IMR-90 (cell line): Measurements from ENCODE around the gene MAMLD1. TPM values are rescaled to one million over a fixed set of nuclear protein-coding genes. Genes with fewer than 3 reads are reported as not detected.
A peak's percentile ranks its signal among the peaks of the same experiment; 100 is the strongest.

ENCODE experiments used
- ATAC-seq: fragments of 200-7000 bp; cut with Tn5 transposase; 2 replicates; pipeline ENCODE4 v1.9.1; 2020; ENCODE audit warnings: low read depth, mild to moderate bottlenecking, moderate library complexity
- BruUV-seq: library from RNA; stranded (reverse); fragments of 400-500 nt; replicated peaks from 2 replicates; lab custom pipeline; 2021; lab: Mats Ljungman, UMichigan
- CTCF ChIA-PET: fragments of 300-600 bp; formaldehyde crosslinking; extraction: SDS; loops from one replicate; lab custom pipeline; 2021; ENCODE audit warnings: antibody characterized with exemption; lab: Yijun Ruan, JAX
- POLR2A ChIA-PET: fragments of 300-600 bp; sonication (Branson Sonifier 250); formaldehyde crosslinking; loops from one replicate; lab custom pipeline; 2022; ENCODE audit warnings: antibody characterized with exemption; ENCODE audit not compliant: unreplicated experiment; lab: Charles Lee
- DNase-seq: peaks from one replicate; pipeline ENCODE4 v3.0.0; 2013
- H2AFZ ChIP-seq: replicated peaks from 2 replicates; pipeline ENCODE3; 2013; ENCODE audit warnings: low read length, mild to moderate bottlenecking; ENCODE audit not compliant: poor library complexity
- H2AK5ac ChIP-seq: 2 replicates; pipeline ENCODE4 v1.6.1; 2013; ENCODE audit warnings: low read depth, low read length, inconsistent platforms
- H2AK9ac ChIP-seq: replicated peaks from 2 replicates; pipeline ENCODE3; 2013; ENCODE audit warnings: mild to moderate bottlenecking, low read depth, low read length, moderate library complexity; ENCODE audit not compliant: poor library complexity
- H2BK120ac ChIP-seq: 2 replicates; pipeline ENCODE4 v1.6.1; 2013; ENCODE audit warnings: low read depth, low read length, inconsistent platforms
- H2BK15ac ChIP-seq: 3 replicates; pipeline ENCODE4 v1.6.1; 2013; ENCODE audit warnings: low read depth, low read length, inconsistent platforms
- H2BK20ac ChIP-seq: 2 replicates; pipeline ENCODE4 v1.6.1; 2013; ENCODE audit warnings: low read depth, mild to moderate bottlenecking, inconsistent platforms, low read length, moderate library complexity
- H2BK5ac ChIP-seq: 2 replicates; pipeline ENCODE4 v1.6.1; 2013; ENCODE audit warnings: mild to moderate bottlenecking, low read depth, low read length, inconsistent platforms; ENCODE audit not compliant: poor library complexity, severe bottlenecking
- H3K14ac ChIP-seq: replicated peaks from 2 replicates; pipeline ENCODE4 v1.6.1; 2013; ENCODE audit warnings: low read depth, low read length, inconsistent platforms
- H3K18ac ChIP-seq: 2 replicates; pipeline ENCODE4 v1.6.1; 2013; ENCODE audit warnings: low read depth, low read length, control low read depth
- H3K23ac ChIP-seq: 2 replicates; pipeline ENCODE4 v1.6.1; 2013; ENCODE audit warnings: low read depth, low read length, inconsistent platforms
- H3K27ac ChIP-seq: 2 replicates; pipeline ENCODE4 v1.5.1; 2013; ENCODE audit warnings: mild to moderate bottlenecking, control low read depth, low read length; ENCODE audit not compliant: insufficient read depth
- H3K27me3 ChIP-seq: 2 replicates; pipeline ENCODE4 v1.6.1; 2013; ENCODE audit warnings: low read length; ENCODE audit not compliant: control insufficient read depth, insufficient read depth
- H3K36me3 ChIP-seq: 2 replicates; pipeline ENCODE4 v1.6.1; 2013; ENCODE audit warnings: low read length, mixed read lengths; ENCODE audit not compliant: control insufficient read depth, insufficient read depth
- H3K4ac ChIP-seq: 2 replicates; pipeline ENCODE4 v1.6.1; 2013; ENCODE audit warnings: low read depth, low read length, inconsistent platforms
- H3K4me1 ChIP-seq: 2 replicates; pipeline ENCODE4 v1.6.1; 2013; ENCODE audit warnings: low read length, mixed read lengths; ENCODE audit not compliant: control insufficient read depth, insufficient read depth
- H3K4me2 ChIP-seq: 2 replicates; pipeline ENCODE4 v1.6.1; 2013; ENCODE audit warnings: low read depth, mild to moderate bottlenecking, control low read depth, low read length, moderate library complexity
- H3K4me3 ChIP-seq: 2 replicates; pipeline ENCODE4 v1.5.1; 2013; ENCODE audit warnings: low read depth, mild to moderate bottlenecking, control low read depth, low read length, moderate library complexity; ENCODE audit not compliant: insufficient read depth
- H3K56ac ChIP-seq: 2 replicates; pipeline ENCODE4 v1.6.1; 2013; ENCODE audit warnings: low read length, inconsistent platforms; ENCODE audit not compliant: insufficient read depth; ENCODE audit errors: extremely low read depth
- H3K79me1 ChIP-seq, 2 experiments: 2 replicates each; pipeline ENCODE4 v1.6.1; 2013; ENCODE audit warnings: low read length in 2 of 2, inconsistent platforms in 1 of 2, low read depth in 1 of 2
- H3K9ac ChIP-seq: 2 replicates; pipeline ENCODE4 v1.6.1; 2013; ENCODE audit warnings: low read depth, low read length, control low read depth
- H3K9me1 ChIP-seq: 2 replicates; pipeline ENCODE4 v1.6.1; 2013; ENCODE audit warnings: low read length, inconsistent platforms; ENCODE audit not compliant: insufficient read depth
- H3K9me3 ChIP-seq: 2 replicates; pipeline ENCODE4 v1.6.1; 2013; ENCODE audit warnings: low read length; ENCODE audit not compliant: control insufficient read depth, insufficient read depth
- H4K20me1 ChIP-seq: 2 replicates; pipeline ENCODE4 v1.6.1; 2013; ENCODE audit warnings: low read length, inconsistent platforms; ENCODE audit not compliant: insufficient read depth
- H4K5ac ChIP-seq: 2 replicates; pipeline ENCODE4 v1.6.1; 2013; ENCODE audit warnings: mild to moderate bottlenecking, low read depth, low read length, control low read depth
- H4K8ac ChIP-seq, 2 experiments: 2 replicates each; pipeline ENCODE4 v1.6.1; 2013; ENCODE audit warnings: low read depth in 2 of 2, low read length in 2 of 2, control low read depth in 1 of 2, inconsistent platforms in 1 of 2
- H4K91ac ChIP-seq: 2 replicates; pipeline ENCODE4 v1.6.1; 2013; ENCODE audit warnings: low read depth, low read length, inconsistent platforms; ENCODE audit not compliant: insufficient read depth
- CEBPB ChIP-seq: IDR thresholded peaks from 2 replicates; pipeline ENCODE4 v1.6.1; 2012; ENCODE audit warnings: low read depth, low read length, improper control_type of control experiment
- MAFK ChIP-seq: IDR thresholded peaks from 2 replicates; pipeline ENCODE4 v1.6.1; 2012; ENCODE audit warnings: low read depth, low read length, improper control_type of control experiment
- POLR2A ChIP-seq: IDR thresholded peaks from 2 replicates; pipeline ENCODE4 v1.6.1; 2012; ENCODE audit warnings: mild to moderate bottlenecking, low read depth, low read length
- RCOR1 ChIP-seq: IDR thresholded peaks from 2 replicates; pipeline ENCODE4 v1.6.1; 2012; ENCODE audit warnings: mild to moderate bottlenecking, low read length, improper control_type of control experiment; ENCODE audit not compliant: insufficient replicate concordance
- WGBS, 2 experiments: methylation state at CpG; one replicate each; pipeline versions ENCODE4 v1.1.5 to v1.1.7; 2013; ENCODE audit warnings: missing lambda C conversion rate in 2 of 2; ENCODE audit not compliant: insufficient read length in 1 of 2; ENCODE audit errors: extremely low coverage in 2 of 2; 5-methylcytosine and 5-hydroxymethylcytosine counted together
- dilution Hi-C: fragments of 300-500 bp; cut with HindIII; formaldehyde crosslinking; loops from one replicate; pipeline ENCODE4 v1.14.3; 2018; ENCODE audit warnings: low sequenced_read_pairs; ENCODE audit not compliant: unreplicated experiment
- in situ Hi-C: fragments of 300-500 bp; cut with MboI; formaldehyde crosslinking; loops from 3 replicates; pipeline ENCODE4 v1.14.3; 2019; ENCODE audit warnings: low sequenced_read_pairs, inconsistent platforms, mixed read lengths
- intact Hi-C: fragments of 100-400 bp; cut with micrococcal nuclease; formaldehyde crosslinking; loops from 2 replicates; pipeline ENCODE4 v1.10.0; 2022
- polyA plus RNA-seq, 3 experiments: library from polyadenylated mRNA; depleted of rRNA; stranded (reverse); fragments of >200 nt; gene quantifications; 2 replicates each; pipeline ENCODE4 v1.2.3, GENCODE V29; 2012; ENCODE audit warnings: low replicate concordance in 1 of 3
- total RNA-seq: library from RNA; depleted of rRNA; stranded (reverse); fragments of >200 nt; gene quantifications from 2 replicates; pipeline ENCODE4 v1.2.3, GENCODE V29; 2012

The MAMLD1 gene
- total and polyA plus RNA-seq, 2 of the 4 experiments (the other 2 are of a cell fraction) = 1.4 to 11.0 TPM

DNA sequence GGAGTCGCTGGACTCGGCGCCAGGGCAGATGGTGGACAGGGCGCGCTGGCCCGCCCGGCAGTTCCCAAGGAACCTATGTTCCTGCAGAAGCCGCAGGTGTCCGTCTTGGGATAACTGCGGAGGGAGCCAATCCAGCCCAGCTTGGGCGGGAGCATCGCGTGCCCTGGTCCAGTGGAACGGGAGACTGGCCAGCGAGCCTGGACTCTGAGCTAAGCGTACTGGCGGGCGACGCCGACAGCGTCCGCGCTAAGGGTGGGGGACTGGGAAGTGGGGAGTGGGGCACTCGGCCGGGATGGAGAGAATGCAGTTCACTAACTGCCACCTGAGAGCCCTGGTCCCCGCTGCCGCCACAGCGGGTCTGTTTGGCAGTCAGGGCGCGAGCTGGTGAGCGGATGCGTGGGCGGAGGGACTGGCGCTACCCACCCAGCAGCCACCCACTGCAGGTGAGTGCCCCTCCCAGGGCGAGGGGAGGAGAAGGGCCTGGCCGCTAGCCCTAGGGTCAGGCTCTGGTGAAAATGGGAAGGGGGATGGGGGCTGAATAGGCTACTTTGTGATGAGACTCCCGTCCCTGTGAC is 1.3 kb upstream of the MAMLD1 start:
- H4K8ac ChIP-seq = no peak overlapping the region
- CTCF ChIA-PET = no interaction called here
- peak overlapping the region; percentile 74 for H3K23ac ChIP-seq
- no peak overlapping the region for H2AK5ac ChIP-seq
- H3K4me3 ChIP-seq = peak overlapping the region; percentile 83
- 0 out of 2 replicates have a peak overlapping the region, but pooled peaks have one; percentile 73 for H3K4ac ChIP-seq
- no peak for TF ChIP-seq POLR2A
- no peak for TF ChIP-seq CEBPB
- no peak for TF ChIP-seq RCOR1
- no peak for TF ChIP-seq MAFK
- dilution Hi-C loops (no loop called here), in situ Hi-C loops (loop anchor here (25.0 kb wide), 2 partner anchors 350 to 400 kb away; no protein-coding TSS in a partner anchor), intact Hi-C loops (loop anchor here (1.0 to 10.0 kb wide), 6 partner anchors 210 to 412 kb away; no protein-coding TSS in a partner anchor)
- H2AK9ac ChIP-seq = peak overlapping the region; percentile 82
- H3K27ac ChIP-seq = no peak overlapping the region
- H3K9me1 ChIP-seq = no peaks in the 10 kb centered on the region
- no TSS peak for BruUV-seq
- H2AFZ ChIP-seq = peak overlapping the region; percentile 88
- WGBS, 2 experiments = 46% methylated on average over 18 of the region's 37 CpGs; no CpG with 5 or more reads in 1 of the 2 experiments
- H2BK120ac ChIP-seq = no peak overlapping the region
- H3K56ac ChIP-seq = no peak overlapping the region; the same call in 1 of the 2 replicates
- H2BK20ac ChIP-seq = no peak overlapping the region
- peak overlapping the region; percentile 76 for H3K4me2 ChIP-seq
- no peaks in the 10 kb centered on the region for H3K9me3 ChIP-seq
- DNase-seq (peak; percentile 29), ATAC-seq (peak; percentile 1; the same call in 1 of the 2 replicates)
- no peak overlapping the region; the same call in 1 of the 2 replicates for H3K14ac ChIP-seq
- H3K9ac ChIP-seq = peak overlapping the region; percentile 73
- H4K91ac ChIP-seq = no peak overlapping the region
- no peaks in the 10 kb centered on the region; the same call in 1 of the 2 replicates for H3K27me3 ChIP-seq
- H3K18ac ChIP-seq = no peak overlapping the region
- POLR2A ChIA-PET = no interaction called here
- no peak overlapping the region for H4K5ac ChIP-seq
- peaks cover 2% of the 10 kb centered on the region for H3K4me1 ChIP-seq
- no peak overlapping the region for H2BK5ac ChIP-seq
- H4K20me1 ChIP-seq = no peaks in the 10 kb centered on the region
- no peaks in the 10 kb centered on the region for H3K36me3 ChIP-seq
- no peak overlapping the region for H2BK15ac ChIP-seq
- H3K79me1 ChIP-seq = peaks cover 0 to 14% of the 10 kb centered on the region in 2 experiments; a peak in 1 of 4 replicates
